Measurements from ENCODE around the gene HLA-DMA.

DNA sequence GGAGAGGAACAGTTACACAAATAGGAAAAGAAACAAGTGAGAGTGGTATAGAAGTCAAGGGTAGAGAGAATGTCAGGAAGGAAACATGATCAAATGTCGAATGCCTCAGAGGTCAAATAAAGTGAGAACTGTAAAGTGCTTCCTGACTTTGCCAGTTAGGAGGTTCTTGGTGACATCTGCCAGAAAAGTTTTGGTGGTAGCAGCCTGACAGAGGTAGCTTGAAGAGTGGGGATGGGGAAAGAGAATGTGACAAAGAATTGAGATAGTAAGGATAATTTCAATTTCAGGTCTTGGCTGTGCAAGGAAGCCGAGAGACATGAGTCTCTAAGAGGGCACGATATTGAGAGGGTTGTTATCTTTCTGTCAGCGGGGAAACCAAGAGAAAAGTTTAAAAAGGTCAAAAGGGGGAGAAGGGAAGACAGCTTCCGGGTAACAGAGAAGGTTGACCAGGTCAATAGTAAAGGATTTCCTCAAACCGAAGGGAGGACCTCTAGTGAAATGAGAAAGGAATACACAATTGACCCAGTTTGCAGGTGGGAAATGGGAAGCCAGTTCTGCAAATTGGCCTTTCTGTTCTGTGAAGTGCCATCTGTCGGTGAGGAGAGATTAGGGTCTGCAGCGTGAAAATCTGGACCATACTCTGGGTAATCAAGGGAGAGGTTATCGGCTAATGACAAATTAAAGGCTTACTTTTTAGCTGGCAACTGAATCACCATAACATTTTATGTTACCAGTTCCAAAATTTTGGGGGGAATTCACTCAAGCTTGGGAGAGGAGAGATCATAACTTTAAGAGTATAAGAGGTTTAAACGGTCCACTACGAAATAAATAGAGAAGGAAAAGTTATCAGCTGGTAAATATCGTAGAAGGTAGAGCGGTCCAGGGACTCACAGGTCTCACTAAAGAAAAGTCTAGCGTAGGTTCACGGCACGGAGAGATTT is 14.5 kb upstream of the HLA-DMA start:
- peak; percentile 65 for TF ChIP-seq CTCF (IDR thresholded peaks at IDR 0.05; ENCODE audit: low read depth, low read length)
- no peak for TF ChIP-seq EZH2phosphoT487 (IDR thresholded peaks at IDR 0.05; ENCODE audit: low read depth)
